Activated B cell treated with CpG ODN at 0.5 μM for 24 hours (primary cell): Measurements from ENCODE around the gene DEPP1. TPM values are rescaled to one million over a fixed set of nuclear protein-coding genes. Genes with fewer than 3 reads are reported as not detected.

ENCODE experiments used
- ATAC-seq: fragments of 200-7000 bp; cut with Tn5 transposase; one replicate; pipeline ENCODE4 v1.10.0; 2021; ENCODE audit warnings: low read depth, mild to moderate bottlenecking, moderate library complexity
- CTCF ChIA-PET: fragments of 350-600 bp; sonication (Branson Sonifier 250); formaldehyde crosslinking; loops from one replicate; lab custom pipeline; 2021; ENCODE audit warnings: antibody characterized with exemption; lab: Charles Lee
- POLR2A ChIA-PET: fragments of 350-600 bp; sonication (Branson Sonifier 250); formaldehyde crosslinking; loops from one replicate; lab custom pipeline; 2021; ENCODE audit warnings: antibody characterized with exemption; lab: Charles Lee
- DNase-seq: peaks from one replicate; pipeline ENCODE4 v3.0.0; 2022
- H3K27ac Mint-ChIP-seq: one replicate; pipeline ENCODE4 v1.8.0; 2020; ENCODE audit warnings: mixed read lengths
- H3K27me3 Mint-ChIP-seq: one replicate; pipeline ENCODE4 v1.8.0; 2021; ENCODE audit warnings: mixed read lengths
- H3K36me3 Mint-ChIP-seq: one replicate; pipeline ENCODE4 v1.8.0; 2021; ENCODE audit warnings: low read depth, mixed read lengths
- H3K4me1 Mint-ChIP-seq: one replicate; pipeline ENCODE4 v1.8.0; 2021; ENCODE audit warnings: mixed read lengths
- H3K4me3 Mint-ChIP-seq: one replicate; pipeline ENCODE4 v1.8.0; 2020; ENCODE audit warnings: mild to moderate bottlenecking, mixed read lengths
- H3K9me3 Mint-ChIP-seq: one replicate; pipeline ENCODE4 v1.8.0; 2020; ENCODE audit warnings: mixed read lengths
- intact Hi-C: fragments of 100-400 bp; cut with micrococcal nuclease; formaldehyde crosslinking; loops from one replicate; pipeline ENCODE4 v1.15.1; 2024
- total RNA-seq: library from RNA; stranded (reverse); gene quantifications from 2 replicates; pipeline ENCODE4 v1.2.3, GENCODE V29; 2022
- TF ChIP-seq, protein P1 (sequence below): fragments of 200-600 bp; IDR thresholded peaks from one replicate; pipeline ENCODE4 v1.8.0; 2022; ENCODE audit warnings: antibody characterized with exemption, mild to moderate bottlenecking

Gene DEPP1
- total RNA-seq, 1 donor from 2014 or later: 0.11 TPM

DNA sequence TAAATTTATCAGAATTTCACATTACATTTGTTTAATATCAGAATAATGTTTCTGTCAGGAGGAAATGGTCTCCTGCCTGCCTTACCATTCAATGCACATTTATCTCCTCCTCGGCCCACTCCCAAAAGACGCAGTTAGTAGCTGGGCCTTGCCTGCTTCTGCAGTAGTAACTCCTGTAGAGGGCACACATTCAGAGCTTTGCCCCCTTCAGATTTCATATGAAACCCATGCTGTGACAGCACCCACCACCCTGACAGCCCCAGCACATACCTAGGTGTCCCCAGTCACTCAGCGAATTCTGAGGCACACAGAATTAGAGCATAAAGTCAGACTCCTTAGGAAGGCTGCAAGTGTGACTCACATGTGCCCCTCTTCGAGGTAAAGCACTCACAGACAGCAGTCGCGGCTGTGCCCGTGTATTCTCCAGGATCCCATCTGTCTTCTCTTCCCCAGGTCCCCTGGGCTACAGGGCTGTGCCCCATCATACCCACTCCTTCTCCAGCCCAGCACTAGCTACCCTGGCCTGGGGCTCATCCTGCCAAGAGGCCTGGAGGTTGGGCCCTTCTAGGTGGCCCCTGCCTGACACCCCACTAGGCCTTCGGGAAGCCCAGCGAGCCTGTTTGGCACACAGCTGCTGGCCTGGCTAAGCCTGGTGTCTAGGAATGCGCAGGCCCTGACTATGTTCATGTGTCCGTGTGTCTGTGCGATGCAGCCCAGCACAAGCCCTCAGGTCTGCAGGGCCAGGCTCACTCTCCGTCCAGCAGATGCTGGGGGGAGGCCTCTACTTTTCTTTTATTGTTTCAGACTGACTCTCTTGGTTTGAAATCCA is 4.7 kb upstream of the DEPP1 start:
- no peaks in the 10 kb centered on the region for H3K9me3 Mint-ChIP-seq
- TF ChIP-seq, protein P1, sequence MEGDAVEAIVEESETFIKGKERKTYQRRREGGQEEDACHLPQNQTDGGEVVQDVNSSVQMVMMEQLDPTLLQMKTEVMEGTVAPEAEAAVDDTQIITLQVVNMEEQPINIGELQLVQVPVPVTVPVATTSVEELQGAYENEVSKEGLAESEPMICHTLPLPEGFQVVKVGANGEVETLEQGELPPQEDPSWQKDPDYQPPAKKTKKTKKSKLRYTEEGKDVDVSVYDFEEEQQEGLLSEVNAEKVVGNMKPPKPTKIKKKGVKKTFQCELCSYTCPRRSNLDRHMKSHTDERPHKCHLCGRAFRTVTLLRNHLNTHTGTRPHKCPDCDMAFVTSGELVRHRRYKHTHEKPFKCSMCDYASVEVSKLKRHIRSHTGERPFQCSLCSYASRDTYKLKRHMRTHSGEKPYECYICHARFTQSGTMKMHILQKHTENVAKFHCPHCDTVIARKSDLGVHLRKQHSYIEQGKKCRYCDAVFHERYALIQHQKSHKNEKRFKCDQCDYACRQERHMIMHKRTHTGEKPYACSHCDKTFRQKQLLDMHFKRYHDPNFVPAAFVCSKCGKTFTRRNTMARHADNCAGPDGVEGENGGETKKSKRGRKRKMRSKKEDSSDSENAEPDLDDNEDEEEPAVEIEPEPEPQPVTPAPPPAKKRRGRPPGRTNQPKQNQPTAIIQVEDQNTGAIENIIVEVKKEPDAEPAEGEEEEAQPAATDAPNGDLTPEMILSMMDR: no peak
- H3K27me3 Mint-ChIP-seq: peaks cover 2% of the 10 kb centered on the region
- ChIA-PET CTCF (no interaction called here), POLR2A (no interaction called here)
- intact Hi-C loops: no loop called here
- DNase-seq (no peak), ATAC-seq (no peak)
- H3K36me3 Mint-ChIP-seq: no peaks in the 10 kb centered on the region
- no peak overlapping the region for H3K27ac Mint-ChIP-seq
- no peak overlapping the region for H3K4me3 Mint-ChIP-seq
- H3K4me1 Mint-ChIP-seq: no peaks in the 10 kb centered on the region

DNA sequence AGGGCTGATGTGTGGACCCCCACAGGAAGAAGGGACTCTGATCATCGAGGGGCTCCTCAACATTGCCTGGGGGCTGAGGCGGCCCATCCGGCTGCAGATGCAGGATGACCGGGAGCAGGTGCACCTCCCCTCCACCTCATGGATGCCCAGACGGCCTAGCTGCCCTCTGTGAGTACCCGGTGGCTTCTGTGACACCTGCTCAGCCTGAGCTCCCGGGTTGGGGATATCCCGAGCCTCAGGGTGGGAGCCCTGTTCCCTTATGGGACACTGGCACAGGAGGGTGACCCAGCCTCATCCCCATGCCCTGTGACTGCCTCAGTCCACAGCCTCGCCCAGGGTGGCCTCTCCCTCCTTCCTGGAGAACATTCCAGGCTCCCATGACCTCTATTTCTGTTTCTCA is 3.9 kb upstream of the DEPP1 start:
- Mint-ChIP-seq H3K36me3 (no peaks in the 10 kb centered on the region), H3K4me1 (no peaks in the 10 kb centered on the region), H3K27ac (no peak overlapping the region), H3K27me3 (peaks cover 2% of the 10 kb centered on the region), H3K4me3 (no peak overlapping the region), H3K9me3 (no peaks in the 10 kb centered on the region)
- POLR2A ChIA-PET: no interaction called here
- CTCF ChIA-PET: no interaction called here
- DNase-seq (no peak), ATAC-seq (no peak)
- intact Hi-C loops: no loop called here
- TF ChIP-seq, protein P1: no peak

DNA sequence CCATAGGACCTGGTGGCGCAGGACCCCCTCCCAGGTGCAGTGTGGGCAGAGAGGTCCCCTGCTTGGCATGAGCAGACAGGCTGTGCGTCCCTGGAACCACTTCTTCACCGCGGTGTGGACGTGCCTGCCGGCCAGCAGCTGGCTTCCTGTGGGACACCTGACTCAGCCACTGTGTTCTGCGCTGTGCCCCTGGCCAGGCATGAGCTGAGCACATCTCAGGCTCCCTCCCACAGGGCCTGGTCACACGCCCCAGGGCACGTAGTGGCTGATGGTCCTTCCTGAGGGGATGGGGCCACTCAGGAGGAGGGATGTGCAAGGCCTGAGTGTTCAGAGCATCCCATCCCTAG is 3.5 kb upstream of the DEPP1 start:
- Mint-ChIP-seq H3K4me3 (no peak overlapping the region), H3K27me3 (peaks cover 2% of the 10 kb centered on the region), H3K36me3 (no peaks in the 10 kb centered on the region), H3K9me3 (no peaks in the 10 kb centered on the region), H3K4me1 (no peaks in the 10 kb centered on the region), H3K27ac (no peak overlapping the region)
- ATAC-seq (no peak), DNase-seq (no peak)
- intact Hi-C loops: no loop called here
- ChIA-PET CTCF (no interaction called here), POLR2A (no interaction called here)
- TF ChIP-seq, protein P1: no peak

DNA sequence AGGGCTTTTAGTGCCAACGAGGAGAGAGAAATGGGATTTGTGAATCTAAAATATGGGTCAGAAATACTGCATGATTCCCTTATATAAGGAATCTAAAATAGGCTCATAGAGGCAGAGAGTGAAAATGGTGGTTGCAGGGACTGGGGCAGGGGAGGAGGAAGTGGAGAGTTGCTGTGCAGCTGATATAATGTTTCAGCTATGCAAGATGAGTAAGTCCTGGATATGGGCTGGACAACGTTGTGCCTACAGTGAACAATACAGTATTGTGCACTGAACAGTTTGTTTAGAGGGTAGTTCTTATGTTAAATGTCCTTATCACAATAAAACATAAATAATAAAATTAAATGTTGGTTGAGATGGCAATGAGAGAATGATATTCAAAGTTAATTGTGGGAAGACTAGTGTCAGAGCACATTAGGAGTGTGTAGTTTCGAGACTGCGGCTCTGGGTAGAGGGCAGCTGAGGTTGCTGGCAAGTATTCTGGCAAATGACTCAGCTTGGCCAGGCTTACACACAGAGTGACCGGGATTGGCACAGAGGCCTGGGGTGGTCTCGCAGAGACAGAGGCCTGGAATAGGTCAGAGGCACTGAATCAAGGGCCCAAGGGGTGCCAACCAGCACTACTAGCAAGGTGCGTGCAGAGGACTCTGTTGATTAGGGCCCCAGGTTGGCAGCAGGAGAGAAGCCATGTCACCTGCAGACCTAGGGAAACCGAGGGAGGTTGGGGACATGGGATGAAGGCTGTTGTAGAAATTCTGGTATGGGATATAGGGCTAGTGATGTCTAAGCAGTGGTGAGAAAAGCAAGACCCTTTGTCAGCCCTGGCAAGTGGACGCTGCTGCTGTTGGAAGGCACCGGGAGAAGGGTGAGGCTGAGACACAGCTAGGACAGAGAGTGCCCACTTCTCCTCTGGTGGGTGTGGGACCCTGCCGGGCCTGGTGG is 2.8 kb upstream of the DEPP1 start:
- H3K4me1 Mint-ChIP-seq: no peaks in the 10 kb centered on the region
- H3K4me3 Mint-ChIP-seq: no peak overlapping the region
- ChIA-PET CTCF (no interaction called here), POLR2A (no interaction called here)
- H3K9me3 Mint-ChIP-seq: no peaks in the 10 kb centered on the region
- no peaks in the 10 kb centered on the region for H3K36me3 Mint-ChIP-seq
- TF ChIP-seq, protein P1: no peak
- intact Hi-C loops: no loop called here
- ATAC-seq (no peak), DNase-seq (no peak)
- no peak overlapping the region for H3K27ac Mint-ChIP-seq
- peaks cover 2% of the 10 kb centered on the region for H3K27me3 Mint-ChIP-seq
